Measurements from ENCODE around the gene CCDC88C. TPM values are rescaled to one million over a fixed set of nuclear protein-coding genes. Genes with fewer than 3 reads are reported as not detected.

Gene CCDC88C
- total RNA-seq, 2 experiments from 2014 or later, result 269 to 287 TPM

DNA sequence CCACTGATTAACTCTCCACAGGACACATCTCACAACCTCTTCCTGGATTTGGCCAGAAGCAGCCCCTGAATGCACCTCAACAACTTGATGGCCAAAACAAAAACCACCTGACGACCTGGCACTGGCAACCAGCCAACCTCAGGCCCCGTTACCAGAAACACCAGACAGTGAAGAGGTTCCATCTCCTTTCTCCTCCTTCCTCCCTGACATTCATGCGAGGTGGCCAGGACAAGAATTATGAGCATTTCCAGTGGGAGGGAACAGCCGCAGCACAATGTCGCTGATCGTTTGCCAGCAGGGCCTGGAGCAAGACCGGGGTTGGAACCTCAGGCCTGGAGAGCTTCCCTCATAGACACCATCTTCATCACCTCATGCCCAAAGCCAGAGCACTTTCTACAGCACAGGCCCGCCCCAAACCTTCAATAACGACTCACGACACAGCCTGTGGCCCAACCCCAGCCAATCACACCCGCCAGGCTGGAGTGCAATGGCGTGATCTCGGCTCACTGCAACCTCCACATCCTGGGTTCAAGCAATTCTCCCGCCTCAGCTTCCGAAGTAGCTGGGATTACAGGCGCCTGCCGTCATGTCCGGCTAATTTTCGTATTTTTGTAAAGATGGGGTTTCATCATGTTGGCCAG lies 48.7 kb downstream of the CCDC88C start:
- Mint-ChIP-seq H3K27ac (peak overlapping the region; percentile 96), H3K9me3 (no peaks in the 10 kb centered on the region), H3K36me3 (ENCODE audit: low read depth) (peaks cover 28% of the 10 kb centered on the region), H3K27me3 (no peaks in the 10 kb centered on the region), H3K4me3 (peak overlapping the region; percentile 75), H3K4me1 (ENCODE audit: low read depth) (peaks cover 98% of the 10 kb centered on the region)
- H3K27ac ChIP-seq (ENCODE audit: low read depth in 1 of 2, low read length in 2 of 2), result peak overlapping the region; percentile 76 to 80
- ATAC-seq (ENCODE audit: poor library complexity) (no peak), DNase-seq (peak in 1 of 14 experiments; percentile 32)
- H3K4me3 ChIP-seq (ENCODE audit: low read length), result no peak overlapping the region
- H3K27me3 ChIP-seq (ENCODE audit: control insufficient read depth in 1 of 2, insufficient read depth in 2 of 2, low read length in 2 of 2), result no peaks in the 10 kb centered on the region
- TF ChIP-seq, protein P1, sequence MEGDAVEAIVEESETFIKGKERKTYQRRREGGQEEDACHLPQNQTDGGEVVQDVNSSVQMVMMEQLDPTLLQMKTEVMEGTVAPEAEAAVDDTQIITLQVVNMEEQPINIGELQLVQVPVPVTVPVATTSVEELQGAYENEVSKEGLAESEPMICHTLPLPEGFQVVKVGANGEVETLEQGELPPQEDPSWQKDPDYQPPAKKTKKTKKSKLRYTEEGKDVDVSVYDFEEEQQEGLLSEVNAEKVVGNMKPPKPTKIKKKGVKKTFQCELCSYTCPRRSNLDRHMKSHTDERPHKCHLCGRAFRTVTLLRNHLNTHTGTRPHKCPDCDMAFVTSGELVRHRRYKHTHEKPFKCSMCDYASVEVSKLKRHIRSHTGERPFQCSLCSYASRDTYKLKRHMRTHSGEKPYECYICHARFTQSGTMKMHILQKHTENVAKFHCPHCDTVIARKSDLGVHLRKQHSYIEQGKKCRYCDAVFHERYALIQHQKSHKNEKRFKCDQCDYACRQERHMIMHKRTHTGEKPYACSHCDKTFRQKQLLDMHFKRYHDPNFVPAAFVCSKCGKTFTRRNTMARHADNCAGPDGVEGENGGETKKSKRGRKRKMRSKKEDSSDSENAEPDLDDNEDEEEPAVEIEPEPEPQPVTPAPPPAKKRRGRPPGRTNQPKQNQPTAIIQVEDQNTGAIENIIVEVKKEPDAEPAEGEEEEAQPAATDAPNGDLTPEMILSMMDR (IDR thresholded peaks at IDR 0.05), result no peak
- H3K36me3 ChIP-seq (ENCODE audit: insufficient read depth, low read length), result peaks cover 6% of the 10 kb centered on the region
- CTCF ChIA-PET, result interaction anchor here (1.4 kb wide), 1 partner anchor 46 kb away, joined by 5 read pairs; no protein-coding TSS in a partner anchor
- no peaks in the 10 kb centered on the region for H3K9me3 ChIP-seq (ENCODE audit: control insufficient read depth in 1 of 2, insufficient read depth in 1 of 2, low read length in 2 of 2)
- peaks cover 100% of the 10 kb centered on the region for H3K4me1 ChIP-seq (ENCODE audit: insufficient read depth, low read length)
- POLR2A ChIA-PET, result interaction anchor here (1.2 to 3.2 kb wide), 4 partner anchors 14 to 47 kb away, joined by 3 to 23 read pairs (median 10); no protein-coding TSS in a partner anchor
- intact Hi-C loops (cut with DNase I, micrococcal nuclease), result no loop called here

DNA sequence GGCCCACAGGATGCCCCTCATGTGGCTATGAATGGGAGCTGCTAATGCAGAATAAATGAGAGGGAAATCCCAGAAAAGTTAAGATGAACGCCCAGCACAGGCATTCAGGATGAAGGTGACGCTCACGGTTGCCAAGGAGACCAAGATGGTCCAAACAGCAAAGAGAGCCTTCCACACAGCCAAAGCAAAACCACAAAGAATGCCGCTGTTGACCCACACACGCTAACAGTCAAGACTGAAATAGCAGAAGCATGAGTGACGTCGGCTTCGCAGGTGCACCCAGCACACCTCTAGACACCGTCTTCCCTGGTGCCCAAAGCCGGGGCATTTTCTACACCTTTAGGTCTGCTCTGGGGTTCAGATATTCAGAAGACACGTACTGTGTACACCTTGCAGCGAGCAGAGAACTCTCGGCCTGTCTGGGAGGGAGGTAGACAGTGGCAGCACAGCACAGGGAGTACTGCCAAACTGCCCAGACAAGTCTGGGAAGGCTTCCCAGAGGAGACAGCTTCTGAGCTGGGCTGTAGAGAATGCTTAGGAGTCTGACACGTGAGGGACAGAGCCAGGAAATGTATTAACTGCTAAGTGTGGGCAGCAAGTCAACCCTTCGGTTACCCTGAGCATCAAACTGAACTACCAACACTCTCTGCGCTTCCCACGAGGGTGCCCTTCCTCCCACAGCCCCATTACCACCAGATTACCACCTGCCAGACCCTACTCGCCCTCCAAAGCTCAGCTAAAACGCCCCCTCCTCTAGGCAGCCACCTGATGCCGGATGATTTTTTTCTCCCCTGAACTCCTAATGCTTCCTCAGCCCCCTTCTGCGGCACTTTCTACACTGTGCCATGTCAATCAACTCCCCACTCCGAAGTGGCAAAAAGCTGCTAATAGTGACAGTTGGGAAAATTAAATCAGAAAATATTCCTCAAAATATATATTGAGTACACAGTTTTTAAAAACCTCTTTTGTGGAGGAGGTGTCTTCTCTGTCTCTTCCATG lies 50.1 kb downstream of the CCDC88C start:
- Mint-ChIP-seq H3K9me3 (no peaks in the 10 kb centered on the region), H3K36me3 (ENCODE audit: low read depth) (peaks cover 32% of the 10 kb centered on the region), H3K27me3 (no peaks in the 10 kb centered on the region), H3K4me1 (ENCODE audit: low read depth) (peaks cover 86% of the 10 kb centered on the region), H3K27ac (peak overlapping the region; percentile 96), H3K4me3 (peak overlapping the region; percentile 86)
- H3K4me1 ChIP-seq (ENCODE audit: insufficient read depth, low read length), result peaks cover 99% of the 10 kb centered on the region
- ATAC-seq (ENCODE audit: poor library complexity) (peak; percentile 85), DNase-seq (peak in 13 of 14 experiments; percentile 37 to 98 (median 64))
- H3K4me3 ChIP-seq (ENCODE audit: low read length), result peak overlapping the region; percentile 32
- no peaks in the 10 kb centered on the region for H3K27me3 ChIP-seq (ENCODE audit: control insufficient read depth in 1 of 2, insufficient read depth in 2 of 2, low read length in 2 of 2)
- TF ChIP-seq, protein P1 (IDR thresholded peaks at IDR 0.05), result no peak
- peaks cover 9% of the 10 kb centered on the region for H3K36me3 ChIP-seq (ENCODE audit: insufficient read depth, low read length)
- no peaks in the 10 kb centered on the region for H3K9me3 ChIP-seq (ENCODE audit: control insufficient read depth in 1 of 2, insufficient read depth in 1 of 2, low read length in 2 of 2)
- ChIA-PET POLR2A (interaction anchor here (0.7 to 3.2 kb wide), 10 partner anchors 10 to 50 kb away, joined by 3 to 23 read pairs (median 6); partner anchors contain the start of gene CCDC88C), CTCF (interaction anchor here (0.7 to 2.1 kb wide), 8 partner anchors 8 to 60 kb away, joined by 3 to 7 read pairs (median 4); no protein-coding TSS in a partner anchor)
- H3K27ac ChIP-seq (ENCODE audit: low read depth in 1 of 2, low read length in 2 of 2), result peak overlapping the region; percentile 76 to 80
- intact Hi-C loops (cut with DNase I, micrococcal nuclease), result loop anchor here in 1 of 2 experiments (2.0 kb wide), 2 partner anchors 17 to 37 kb away; no protein-coding TSS in a partner anchor

DNA sequence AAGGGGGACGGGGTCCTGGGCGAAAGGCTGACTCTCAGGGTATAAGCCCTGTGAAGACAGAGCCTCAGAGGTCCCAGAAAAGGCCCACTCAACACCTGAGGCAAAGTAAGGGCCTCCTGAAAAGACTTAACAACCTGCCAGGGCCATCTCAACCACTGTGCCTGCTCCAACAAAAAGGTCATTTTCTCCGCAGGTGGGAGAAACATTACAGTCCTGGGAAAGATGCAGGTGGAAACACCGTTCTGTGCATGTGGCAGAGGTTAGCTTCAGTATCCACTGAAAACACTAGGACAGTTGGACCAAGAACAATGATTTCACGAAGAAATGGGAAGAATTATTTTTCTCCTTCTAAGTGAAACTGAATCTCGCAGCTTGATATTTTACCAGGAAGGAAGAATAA lies 50.9 kb downstream of the CCDC88C start:
- Mint-ChIP-seq H3K4me3 (peak overlapping the region; percentile 86), H3K36me3 (ENCODE audit: low read depth) (peaks cover 36% of the 10 kb centered on the region), H3K4me1 (ENCODE audit: low read depth) (peaks cover 86% of the 10 kb centered on the region), H3K9me3 (no peaks in the 10 kb centered on the region), H3K27ac (peak overlapping the region; percentile 96), H3K27me3 (no peaks in the 10 kb centered on the region)
- peaks cover 98% of the 10 kb centered on the region for H3K4me1 ChIP-seq (ENCODE audit: insufficient read depth, low read length)
- DNase-seq (peak in 1 of 14 experiments; percentile 18), ATAC-seq (ENCODE audit: poor library complexity) (no peak)
- peak overlapping the region; percentile 32 for H3K4me3 ChIP-seq (ENCODE audit: low read length)
- no peaks in the 10 kb centered on the region for H3K27me3 ChIP-seq (ENCODE audit: control insufficient read depth in 1 of 2, insufficient read depth in 2 of 2, low read length in 2 of 2)
- CTCF ChIA-PET, result interaction anchor here (1.2 to 2.1 kb wide), 7 partner anchors 9 to 60 kb away, joined by 3 to 7 read pairs (median 4); no protein-coding TSS in a partner anchor
- TF ChIP-seq, protein P1 (IDR thresholded peaks at IDR 0.05), result no peak
- intact Hi-C loops (cut with DNase I, micrococcal nuclease), result loop anchor here in 1 of 2 experiments (2.0 kb wide), 2 partner anchors 16 to 38 kb away; no protein-coding TSS in a partner anchor
- no peaks in the 10 kb centered on the region for H3K9me3 ChIP-seq (ENCODE audit: control insufficient read depth in 1 of 2, insufficient read depth in 1 of 2, low read length in 2 of 2)
- POLR2A ChIA-PET, result interaction anchor here (0.7 to 3.2 kb wide), 10 partner anchors 10 to 51 kb away, joined by 3 to 23 read pairs (median 6); partner anchors contain the start of gene CCDC88C
- peak overlapping the region; percentile 76 to 80 for H3K27ac ChIP-seq (ENCODE audit: low read depth in 1 of 2, low read length in 2 of 2)
- H3K36me3 ChIP-seq (ENCODE audit: insufficient read depth, low read length), result peaks cover 9% of the 10 kb centered on the region
